RPMI8226 (cell line): ENCODE data around the gene SH3TC1.

Experiments used
- DNase-seq: peaks from one replicate; pipeline ENCODE4 v3.0.0-alpha.2; 2015

The SH3TC1 gene

DNA sequence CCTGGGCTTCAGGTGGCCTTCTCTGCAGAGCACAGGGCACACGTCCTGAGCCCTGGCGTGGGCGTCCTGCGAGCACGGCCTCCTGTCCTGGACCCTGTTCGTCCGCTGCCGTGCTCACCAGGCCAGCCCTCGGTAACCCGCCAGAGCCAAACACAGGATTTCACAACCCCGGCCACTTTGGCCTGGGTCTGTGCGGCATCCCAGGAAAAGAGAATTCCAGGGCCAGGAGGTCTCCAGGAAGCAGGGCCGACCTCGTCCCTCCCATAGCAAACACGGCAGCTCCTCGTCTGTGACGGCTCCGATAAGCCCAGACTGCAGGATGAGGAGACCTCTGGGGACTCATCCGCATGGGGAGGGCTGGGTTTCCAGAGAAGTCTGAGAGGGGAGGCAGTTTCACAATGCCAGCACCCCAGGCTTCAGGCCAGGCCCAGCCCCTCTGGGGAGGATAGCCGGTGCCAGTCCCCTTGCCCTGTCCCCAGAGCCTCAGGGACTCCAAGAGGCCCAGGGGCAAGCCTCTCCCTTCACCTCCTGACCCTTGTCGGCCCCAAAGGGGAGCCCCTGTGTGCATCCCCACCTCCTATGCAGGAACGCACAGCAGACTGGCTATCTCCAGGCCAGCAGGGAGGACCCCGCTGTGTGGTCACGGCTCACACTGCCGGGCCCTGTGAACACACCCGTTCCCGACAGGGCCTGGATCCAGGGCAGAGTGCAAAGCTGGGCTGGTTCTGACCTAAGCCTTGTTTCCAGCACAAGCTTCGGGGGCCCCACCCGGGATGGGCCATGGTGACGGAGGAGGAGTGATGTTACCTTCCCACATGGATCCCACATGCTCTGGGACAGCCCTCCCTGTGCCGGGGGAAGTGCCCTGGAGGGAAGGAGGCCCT, 48.2 kb downstream of the SH3TC1 start:
- no peak for DNase-seq

DNA sequence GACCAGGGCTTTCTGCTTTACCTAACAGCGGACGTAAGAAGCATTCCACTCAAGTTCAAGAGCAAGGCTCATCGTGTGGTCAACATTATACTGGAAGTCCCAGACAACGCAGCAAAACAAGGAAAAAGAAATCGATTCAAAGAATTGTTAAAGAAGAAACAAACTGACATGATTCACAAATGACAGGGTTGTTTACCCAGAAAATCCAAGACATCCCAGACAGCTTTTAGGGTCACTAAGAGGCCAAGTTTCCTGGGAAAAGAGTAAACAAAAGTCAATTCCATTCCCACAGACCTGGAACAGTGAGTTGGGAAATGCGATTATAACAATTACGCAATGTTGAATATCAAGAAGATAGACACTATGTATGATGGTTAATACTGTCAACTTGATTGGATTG, 49.0 kb downstream of the SH3TC1 start:
- DNase-seq = no peak

DNA sequence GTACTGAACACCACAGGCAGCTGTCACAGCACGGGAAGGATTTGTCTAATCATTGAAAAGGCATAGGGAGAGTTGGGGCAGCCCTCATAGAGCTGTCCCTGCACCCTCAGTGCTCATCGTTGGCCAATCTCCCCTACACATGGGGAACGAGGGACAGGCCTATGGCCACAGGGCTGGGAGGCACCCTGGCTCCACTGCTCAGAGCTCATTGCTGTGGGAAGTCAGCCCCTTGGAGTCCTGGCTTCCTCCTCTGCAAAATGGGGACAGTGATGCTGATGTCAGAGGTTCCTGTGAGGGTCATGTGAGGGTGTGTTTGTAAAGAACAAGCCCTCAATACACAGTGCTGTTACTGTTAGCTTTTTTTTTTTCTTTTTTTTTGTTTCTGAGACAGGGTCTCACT, 51.1 kb downstream of the SH3TC1 start:
- no peak for DNase-seq

DNA sequence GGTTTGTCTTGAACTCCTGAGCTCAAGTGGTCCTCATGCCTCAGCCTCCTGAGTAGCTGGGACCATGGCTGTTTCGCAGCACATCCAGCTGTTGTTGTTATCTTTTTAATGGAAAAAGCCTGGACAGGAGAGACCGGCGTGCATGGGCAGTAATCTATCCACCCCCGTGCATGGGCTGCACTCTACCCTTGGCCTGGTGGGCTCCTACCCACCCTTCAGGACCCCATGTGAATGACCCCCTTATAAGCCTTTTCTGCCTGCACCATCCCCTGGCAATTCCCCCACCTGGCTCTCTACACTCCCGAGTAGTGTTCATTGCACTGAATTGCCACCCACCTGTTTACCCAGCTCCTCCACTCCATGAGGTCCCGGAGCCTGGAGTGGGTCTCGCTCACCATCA, 51.5 kb downstream of the SH3TC1 start:
- no peak for DNase-seq

DNA sequence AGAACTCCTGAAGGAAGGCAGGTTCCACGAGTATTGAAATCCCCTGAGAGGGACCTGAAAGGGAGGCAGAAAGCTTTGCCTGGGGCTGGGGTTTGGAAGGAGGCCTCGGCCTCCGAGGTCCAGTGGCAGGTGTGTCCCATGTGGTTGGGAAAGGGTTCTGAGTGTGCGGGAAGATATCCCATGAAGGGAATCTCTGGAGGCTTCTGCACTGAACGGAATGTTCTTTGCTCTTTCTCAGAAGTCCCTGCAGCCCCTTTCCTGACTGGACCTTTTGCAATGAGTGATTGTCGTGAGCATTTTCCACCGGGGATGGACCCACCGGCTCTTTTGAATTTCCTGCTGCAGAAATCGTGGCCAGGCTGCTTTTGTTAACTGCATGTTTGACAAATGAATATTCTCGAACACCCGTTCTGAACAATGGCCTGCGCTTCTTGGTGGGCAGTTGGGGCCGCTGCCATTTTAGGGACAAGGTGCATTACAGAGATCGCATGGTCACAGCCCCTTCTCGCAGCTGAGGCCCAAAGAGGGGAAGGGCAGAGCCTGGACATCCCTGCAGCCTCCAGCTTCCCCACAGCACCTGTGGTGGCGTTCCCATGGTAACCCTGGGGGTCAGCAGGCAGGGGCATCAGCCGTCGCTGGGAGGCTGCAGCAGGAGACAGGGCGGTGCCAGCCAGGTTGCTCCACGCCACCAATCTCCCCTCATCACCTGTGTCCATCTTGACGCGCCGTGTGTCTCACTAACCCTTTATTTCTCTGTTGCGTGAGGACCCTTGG, 52.2 kb downstream of the SH3TC1 start:
- DNase-seq = no peak

DNA sequence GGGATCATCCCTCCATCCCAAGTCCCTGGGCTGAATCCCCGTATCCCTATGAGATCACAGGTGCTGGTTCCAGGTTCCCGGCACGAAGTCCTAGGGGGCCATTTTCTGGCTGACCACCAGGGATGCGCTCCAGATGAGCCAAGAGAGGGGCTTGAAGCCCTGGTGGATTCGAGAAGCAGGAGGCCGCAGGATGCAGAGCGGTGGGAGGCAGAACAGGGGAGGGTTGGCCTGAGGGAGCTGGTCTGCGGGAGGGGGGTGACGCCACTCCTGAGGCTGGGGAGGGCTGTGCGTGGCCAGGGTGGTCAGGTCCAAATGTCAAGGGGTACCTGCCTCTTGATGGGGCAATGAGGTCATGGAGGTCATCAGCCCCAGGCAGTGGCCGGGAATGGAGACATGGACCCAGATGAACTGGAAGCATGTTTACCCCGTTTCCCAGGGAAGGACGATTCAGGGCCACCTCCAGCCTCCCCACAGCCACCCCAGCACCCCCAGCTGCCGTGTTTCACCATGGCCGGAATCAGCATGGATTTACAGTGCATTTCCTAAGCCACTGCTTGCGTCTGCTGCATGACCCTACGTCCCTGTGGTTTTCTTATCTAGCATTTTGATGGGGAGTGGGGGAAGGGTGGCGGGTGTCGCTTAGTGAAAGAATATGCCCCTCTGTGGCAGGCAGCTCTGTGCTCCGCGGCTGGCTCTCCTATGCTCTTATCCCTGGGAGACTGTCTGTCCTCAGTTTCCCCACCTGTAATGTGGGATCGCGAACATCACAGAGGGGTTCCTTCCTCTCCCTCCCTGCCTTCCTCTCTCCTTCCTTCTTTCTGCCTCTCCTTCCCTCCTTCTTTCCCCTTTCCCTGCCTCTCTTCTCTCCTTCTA, 53.4 kb downstream of the SH3TC1 start:
- DNase-seq = no peak

DNA sequence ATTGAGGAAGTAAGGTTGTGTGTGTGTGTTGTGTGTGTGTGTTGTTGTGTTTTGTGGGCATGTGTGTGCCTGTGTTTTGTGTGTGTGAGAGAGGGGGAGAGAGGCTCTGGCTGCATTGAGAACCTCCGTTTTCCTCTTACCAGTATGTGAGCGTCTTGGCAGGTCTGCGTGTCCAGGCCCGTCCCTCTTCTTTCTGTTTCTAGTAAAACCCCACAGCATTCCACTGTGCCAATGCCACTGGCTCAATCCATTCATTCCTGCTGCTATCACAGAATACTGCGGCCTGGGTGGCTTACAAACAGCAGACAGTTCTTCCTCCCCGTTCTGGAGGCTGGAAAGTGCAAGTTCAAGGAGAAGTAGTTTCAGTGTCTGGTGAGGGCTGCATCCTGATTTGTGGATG, 55.0 kb downstream of the SH3TC1 start:
- DNase-seq = no peak

DNA sequence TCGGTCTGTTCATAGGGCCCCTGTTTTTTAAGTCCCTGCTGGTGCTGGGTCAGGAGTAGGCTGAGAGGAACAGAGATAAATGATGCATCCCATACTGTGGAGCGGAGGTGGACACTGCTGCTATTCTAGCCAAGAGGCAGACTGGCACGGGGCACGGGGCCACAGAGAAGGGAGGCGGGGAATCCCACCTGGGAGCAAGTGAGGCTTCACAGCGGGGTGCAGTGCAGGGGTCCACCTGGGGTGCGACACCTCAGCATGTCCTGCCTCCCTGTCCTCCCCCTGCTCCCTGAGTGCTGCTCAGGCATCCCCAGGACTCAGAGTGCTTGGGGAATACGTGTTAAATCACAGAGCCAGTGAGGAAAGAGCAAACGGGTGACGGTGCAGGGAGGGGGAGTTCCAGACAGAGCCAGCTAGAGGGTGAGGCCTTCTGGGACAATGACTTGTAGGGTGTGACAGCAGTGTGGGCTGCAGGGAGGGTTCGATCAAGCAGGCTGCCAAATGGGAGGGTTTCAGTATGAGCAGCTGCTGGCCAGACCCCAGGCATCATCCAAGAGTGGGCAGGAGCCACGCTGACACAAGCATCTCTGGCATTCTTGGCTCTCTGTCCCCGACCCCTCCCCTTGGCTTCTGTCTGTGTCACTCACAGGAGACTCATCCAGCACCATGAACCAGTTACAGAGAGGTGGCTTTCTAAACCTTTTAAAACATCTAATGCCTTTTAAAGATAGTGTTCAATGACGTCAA, 56.8 kb downstream of the SH3TC1 start:
- DNase-seq = no peak

DNA sequence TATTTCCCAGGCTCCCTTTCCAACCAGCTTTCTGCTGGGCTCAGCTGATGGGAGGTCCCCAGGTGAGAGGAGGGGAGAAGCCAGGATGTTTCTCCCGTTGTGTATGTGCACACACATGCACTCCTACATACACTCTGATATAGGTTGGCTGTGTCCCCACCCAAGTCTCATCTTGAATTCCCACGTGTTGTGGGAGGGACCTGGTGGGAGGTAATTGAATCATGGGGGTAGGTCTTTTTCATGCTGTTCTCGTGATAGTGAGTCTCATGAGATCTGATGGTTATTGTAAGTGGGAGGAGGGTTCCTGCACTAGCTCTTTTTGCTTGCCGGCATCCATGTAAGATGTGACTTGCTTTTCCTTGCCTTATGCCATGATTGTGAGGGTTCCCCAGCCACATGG, 58.8 kb downstream of the SH3TC1 start:
- no peak for DNase-seq

DNA sequence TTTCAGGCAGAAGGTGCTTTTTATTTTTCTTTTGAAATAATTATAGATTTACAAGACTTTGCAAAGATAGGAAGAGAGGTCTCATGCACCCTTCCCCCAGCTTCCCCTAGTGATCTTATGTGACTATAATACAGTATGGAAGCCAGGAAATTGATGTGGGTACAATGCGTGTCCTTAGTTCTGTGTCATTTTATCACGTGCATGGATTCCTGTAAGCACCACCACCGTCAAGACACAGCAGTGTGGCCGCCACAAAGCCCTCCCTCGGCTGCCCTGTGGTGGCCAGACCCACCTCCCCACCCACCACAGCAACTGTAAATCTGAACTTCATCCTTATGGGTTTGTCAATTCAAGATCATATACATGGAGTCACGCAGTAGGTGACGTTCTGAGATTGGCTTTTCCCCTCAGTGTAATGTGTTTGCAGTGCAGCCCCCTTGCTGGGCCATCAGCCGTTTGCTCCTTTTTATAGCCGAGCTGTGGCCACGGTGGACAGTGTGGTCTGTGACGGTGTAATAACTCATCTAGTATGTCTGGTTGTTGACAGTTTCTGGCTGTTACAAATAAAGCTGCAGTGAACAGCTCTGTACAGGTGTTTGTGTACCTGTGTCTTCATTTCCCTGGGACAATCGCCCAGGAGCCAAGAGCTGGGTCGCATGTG, 59.6 kb downstream of the SH3TC1 start:
- DNase-seq = no peak

DNA sequence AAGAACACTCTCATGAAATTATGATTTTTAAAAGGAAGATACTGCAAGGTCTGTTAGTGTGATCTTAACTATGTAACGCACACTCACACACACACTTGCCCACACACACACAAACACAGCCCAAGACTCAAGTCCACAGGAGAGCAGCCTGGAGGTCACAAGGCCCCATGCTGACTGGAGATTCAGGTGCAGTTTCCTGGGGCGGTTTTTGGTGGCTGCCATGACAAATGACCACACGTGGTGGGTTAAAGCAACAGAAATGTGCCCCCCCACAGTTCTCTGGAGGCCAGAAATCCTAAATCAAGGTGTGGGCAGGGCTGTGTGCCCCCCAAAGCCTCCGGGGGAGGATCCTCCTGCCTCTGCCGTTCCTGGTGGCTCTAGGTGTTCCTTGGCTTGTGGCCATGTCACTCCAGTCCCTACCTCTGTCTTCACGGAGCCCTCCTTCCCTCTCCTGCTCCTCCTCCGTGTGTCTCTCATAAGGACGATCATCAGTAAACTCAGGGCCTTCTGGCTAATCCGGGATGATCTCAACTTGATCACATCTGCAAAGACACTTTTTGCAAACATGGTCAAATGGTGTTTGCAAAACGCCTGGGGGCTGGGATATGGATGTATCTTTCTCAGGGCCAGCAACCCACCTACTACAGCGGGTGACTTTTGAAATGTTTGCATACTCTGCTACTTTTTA, 60.8 kb downstream of the SH3TC1 start:
- DNase-seq = no peak

DNA sequence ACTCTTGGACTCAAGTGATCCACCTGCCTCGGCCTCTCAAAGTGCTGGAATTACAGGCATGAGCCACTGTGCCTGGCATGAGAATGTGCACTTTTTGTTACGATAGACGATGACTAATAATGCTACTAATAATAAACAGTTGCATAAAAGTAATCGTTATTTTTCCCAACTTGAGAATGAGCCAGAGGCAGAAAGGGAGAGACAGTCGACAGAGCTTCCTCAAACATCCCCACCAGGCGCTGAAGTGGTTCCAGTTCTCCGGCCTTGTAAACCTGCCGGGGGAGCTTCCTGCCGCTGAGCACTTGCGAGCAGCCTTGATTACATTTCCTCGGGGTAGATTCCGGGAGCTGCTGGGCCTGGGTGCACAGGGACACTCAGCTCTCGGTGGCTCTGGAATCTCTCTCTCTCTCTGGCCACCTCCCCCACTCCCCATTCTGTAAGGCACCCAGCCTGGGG, 61.6 kb downstream of the SH3TC1 start:
- DNase-seq = no peak

DNA sequence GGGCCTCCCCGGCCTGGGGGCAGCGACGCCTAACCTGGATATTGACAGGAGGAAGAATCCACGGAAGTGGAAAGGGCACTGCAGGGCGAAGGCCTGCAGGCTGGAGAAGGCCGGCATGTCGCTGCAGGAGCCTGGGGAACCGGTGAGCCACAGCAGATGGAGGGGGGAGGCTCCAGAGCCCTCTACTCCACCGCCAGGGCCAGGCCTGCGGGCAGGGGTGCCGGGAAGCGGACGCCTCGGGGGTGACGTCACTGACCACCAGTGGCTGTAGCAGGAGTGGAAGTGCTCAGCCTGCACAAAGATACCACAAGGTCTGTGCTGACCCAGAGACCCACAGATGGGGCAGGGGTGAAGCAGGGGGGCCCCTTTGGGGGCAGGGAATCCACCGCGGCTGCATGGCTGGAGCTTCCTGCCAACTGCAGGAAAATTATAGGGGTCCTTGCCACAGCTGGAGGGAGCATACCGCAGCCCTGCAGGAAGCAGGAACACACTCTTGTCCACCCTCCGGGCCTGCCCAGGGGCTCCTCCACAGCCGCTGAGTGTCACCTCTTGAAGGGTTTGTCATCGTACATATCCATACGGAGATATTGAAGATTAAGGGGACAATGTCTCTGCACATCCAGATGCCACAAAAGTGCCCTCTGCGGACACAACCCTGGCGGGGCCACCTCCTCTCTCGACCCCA, 62.9 kb downstream of the SH3TC1 start:
- no peak for DNase-seq

DNA sequence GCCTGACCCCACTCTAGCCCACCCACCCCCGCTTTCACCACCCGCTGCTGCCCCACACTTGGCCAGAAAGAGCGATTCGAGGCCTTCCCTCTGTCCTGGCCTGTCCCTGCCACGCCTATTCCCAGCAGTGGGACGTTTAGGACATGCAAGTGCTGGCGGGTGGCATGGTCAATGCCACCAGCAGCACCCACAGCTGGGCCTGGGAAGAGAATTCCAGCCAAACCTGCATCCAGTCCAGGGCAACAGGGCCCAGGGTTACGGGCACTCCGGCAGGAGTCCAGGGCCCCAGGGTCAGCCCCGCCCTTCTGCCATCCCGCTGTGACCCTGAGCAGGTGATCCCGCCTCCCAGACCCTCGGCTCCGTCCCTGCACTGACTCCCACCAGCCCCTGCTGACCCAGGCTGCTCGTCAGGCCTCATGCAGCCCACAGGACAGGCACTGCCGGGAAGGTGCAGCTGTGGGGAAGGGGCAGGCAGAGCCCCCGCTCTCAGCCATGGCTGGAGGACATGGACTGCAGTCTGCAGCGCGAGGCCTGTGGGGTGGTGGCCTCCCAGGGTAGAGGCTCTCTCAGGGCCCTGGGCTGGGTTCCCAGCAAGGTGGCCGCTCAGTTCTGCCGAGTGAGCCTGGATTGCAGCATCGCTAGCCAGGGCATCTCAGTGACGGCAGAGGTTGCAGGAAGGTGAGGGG, 63.7 kb downstream of the SH3TC1 start:
- DNase-seq = no peak

DNA sequence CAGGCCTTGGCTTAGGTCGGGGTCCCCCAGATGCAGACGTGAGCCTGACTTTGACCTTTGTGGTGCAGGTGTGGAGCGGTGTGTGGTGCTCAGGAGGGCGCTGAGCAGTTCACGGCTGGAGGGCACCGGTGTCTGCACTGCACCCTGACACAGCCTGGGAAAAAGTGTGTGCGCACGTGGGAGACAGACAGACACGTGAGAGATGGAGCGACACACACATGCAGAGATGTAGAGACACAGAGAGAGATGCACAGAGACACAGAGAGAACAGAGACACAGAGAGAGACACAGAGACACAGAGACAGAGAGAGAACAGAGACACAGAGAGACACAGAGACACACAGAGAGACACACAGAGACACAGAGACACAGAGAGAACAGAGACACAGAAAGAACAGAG, 64.3 kb downstream of the SH3TC1 start:
- DNase-seq = no peak

DNA sequence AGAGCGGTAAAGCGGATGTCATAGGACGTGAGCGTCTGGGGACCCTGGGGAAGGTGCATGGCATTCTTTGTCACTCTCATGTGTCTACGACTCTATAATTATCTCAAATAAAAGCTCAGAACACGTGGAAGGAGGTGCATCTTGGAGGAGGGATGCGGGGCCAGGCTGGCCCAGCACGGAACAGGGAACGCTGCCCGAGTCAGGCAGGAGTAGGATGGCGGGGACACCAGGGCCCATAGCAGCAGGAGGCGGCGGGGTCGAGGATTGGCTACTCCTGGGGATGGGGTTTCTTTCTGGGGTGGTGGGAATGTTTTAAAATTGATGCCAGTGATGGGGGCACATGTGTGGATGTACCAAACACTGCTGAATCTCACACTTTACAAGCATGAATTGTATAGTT, 65.0 kb downstream of the SH3TC1 start:
- no peak for DNase-seq

DNA sequence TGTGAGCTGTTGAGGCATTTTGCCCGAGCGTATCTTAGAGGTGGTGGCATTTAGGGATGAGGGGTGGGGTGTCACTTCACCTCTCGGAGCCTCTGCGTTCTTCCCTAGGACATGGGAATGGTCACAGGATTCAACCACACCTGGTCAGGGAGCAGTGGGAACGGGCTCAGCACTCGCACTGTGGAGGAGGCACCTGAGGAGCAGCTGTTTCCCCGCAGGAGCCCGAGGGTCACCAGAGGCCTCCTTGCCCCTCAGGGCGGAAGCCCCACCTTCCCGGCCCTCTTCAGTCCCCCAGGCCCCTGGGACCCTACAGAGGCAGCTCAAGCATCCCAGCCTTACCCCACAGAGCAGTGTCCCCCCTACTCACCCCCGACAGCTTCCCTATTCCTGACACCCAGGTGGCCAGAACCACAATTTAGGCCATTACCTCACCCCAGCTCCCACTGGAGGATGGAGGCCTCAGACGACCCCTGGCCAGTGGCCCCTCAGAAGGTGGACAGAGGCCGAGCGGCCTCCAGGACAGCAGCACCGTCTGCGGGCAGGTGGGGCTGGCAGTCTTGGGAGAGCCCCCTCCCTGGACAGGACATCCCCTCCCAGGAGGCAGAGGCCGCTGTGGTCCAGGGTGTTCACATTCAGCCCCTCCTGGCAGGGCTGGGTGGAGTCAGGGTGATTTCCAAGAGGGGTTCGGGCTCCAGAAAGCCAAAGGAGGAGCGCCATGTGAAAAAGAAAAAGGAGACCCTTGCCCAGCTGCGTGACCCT, 66.3 kb downstream of the SH3TC1 start:
- DNase-seq = no peak

DNA sequence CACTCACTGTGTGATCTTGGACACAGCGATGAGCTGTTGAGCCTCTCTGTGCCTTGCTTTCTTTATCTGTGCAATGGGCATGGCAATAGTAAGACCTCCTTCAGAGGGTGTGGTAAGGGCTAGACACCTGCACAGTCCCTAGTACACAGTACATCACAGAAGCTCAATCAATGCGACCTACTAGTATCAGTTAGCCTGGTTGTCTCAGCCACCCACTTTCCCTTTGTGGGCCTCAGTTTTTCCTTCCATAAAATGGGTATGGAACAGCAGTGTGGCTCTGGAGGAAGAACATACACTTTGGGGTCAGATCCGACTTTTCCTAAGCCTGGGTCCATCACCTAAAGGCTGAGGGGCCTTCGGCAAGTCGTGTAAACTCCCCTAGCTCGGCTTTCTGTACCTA, 67.0 kb downstream of the SH3TC1 start:
- no peak for DNase-seq

DNA sequence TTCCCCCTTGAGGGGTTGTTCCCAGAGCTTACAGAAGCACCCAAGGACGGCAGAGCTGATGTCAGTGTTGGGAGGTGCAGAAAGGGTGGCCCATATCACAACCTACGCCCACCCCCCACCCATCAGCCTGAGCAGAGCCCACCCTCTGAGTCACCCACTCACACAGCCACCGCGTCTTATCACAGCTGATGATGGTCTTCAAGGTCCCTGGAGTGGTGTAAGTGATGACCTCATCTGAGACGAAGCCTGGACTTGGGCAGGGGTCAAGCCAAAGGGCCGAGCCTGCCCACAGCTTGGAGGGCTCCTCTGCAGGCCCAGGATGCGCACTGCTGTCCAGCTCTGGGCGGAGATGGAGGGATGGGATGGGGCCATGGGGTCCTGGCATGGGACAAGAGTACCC, 67.4 kb downstream of the SH3TC1 start:
- no peak for DNase-seq
